GM21515 (cell line): ENCODE results near the gene ICE2.
A peak's percentile ranks its signal among the peaks of the same experiment; 100 is the strongest.

ENCODE experiments used
- ATAC-seq: cut with Tn5 transposase; IDR thresholded peaks from one replicate; pipeline ENCODE4 v1.9.1; 2021; ENCODE audit not compliant: unreplicated experiment

Gene ICE2

DNA sequence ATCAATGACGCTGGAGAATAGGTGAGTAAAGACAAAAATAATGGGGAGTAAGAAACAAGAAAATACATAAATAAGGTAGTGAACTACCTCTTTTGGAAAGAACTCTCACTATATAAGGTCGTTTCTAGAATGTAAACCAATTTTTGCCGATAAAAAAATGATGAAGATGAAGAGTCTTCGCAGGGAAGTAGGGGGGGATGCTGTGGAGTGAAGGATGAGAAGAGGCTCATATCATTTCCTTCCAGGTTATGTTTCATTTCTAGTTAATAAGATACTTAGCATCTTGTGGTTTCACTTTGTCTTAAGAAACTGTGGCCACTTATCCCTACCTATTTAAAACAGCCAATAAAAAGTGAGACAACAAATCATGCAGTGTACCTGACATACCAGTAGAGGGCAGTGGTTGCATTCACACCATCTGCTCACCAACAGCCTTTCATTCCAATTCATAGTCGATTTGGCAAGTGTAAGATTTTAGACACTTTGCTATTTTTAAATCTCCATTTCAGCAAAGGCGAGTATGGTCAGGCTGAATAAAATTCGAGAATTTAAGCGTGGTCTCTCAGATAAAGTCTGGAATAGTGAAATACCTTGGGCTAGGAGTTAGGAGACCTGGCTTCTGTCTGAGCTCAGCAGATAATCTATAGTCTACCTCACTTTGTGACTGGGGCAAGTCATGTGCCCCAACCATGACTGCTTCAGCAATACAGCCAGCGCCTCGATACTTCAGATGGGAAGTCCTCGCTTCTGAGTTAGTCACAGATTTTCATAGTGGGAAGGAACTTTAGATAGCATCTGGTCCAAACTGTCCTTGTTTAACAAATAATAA, 28.9 kb upstream of the ICE2 start:
- peak; percentile 90 for ATAC-seq

DNA sequence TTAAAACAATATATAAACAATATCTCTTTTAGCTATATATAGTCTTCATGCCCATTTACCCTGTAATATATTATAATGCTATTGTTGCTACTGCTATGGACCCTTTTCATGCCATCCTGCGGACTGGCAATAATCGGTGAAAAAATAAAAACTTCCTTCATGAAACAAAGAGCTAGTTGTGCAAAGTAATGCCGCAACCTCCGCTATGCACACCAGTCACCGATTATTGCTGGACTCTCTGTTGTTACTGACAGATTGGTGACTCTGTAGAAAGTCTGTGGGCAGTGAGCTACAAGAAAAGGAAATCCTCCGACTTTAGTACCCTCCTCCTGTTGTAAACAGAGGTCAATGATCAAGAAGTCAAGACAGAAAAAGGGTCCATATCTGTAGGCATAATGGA, 17.9 kb upstream of the ICE2 start:
- ATAC-seq: no peak

DNA sequence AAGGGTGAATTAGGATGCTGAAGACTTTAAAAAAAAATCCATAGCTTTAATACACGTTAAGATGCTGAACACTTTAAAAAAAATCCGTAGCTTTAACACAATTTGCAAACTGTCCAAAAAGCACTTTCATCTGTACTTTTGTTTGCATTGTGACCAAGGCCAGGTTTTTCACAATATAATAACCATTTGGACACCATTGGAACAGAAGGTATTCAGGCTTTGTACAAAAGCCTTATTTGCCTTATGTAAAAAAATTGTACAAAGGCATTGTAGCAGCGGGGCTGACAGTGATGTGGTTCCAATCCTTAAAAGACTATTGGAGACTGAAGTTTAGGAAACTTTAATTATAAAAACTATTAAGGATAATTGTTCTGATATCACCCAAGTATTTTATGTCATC, 15.2 kb upstream of the ICE2 start:
- no peak for ATAC-seq

DNA sequence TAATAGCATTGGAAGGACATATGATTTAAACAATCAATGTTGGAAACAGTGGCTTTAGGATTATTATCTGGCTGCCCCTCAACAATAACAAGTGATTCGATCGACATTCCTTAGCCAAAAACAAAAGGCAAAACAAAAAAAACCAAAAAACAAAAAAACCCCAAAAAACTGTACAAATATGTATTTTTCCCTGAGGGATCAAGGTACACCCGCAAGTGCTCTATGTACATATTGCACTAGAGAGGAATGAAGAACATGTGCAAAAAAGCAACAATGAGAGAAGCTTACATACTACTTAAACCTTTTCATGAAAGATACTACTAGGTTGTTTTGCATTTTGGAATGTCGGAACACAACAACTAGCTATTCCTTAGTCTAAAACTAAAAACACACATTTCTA, 14.2 kb upstream of the ICE2 start:
- ATAC-seq: no peak

DNA sequence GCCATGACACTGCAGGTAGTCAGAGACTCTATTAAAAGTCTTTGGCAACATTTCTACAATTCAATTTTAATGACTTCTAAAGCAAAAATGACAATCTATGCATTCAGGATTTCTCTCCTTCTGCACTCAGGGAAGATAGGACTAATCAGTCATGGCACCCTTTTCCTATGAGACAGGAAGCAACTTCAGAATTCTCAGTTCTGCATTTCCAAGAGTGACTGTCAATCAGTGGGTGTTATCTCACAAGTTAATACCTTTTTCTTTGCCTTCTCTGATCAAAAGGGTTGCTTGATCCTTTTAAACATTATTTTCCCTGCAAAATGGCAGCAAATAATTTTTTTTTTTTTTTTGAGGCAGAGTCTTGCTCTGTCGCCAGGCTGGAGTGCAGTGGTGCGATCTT, 7.8 kb upstream of the ICE2 start:
- no peak for ATAC-seq

DNA sequence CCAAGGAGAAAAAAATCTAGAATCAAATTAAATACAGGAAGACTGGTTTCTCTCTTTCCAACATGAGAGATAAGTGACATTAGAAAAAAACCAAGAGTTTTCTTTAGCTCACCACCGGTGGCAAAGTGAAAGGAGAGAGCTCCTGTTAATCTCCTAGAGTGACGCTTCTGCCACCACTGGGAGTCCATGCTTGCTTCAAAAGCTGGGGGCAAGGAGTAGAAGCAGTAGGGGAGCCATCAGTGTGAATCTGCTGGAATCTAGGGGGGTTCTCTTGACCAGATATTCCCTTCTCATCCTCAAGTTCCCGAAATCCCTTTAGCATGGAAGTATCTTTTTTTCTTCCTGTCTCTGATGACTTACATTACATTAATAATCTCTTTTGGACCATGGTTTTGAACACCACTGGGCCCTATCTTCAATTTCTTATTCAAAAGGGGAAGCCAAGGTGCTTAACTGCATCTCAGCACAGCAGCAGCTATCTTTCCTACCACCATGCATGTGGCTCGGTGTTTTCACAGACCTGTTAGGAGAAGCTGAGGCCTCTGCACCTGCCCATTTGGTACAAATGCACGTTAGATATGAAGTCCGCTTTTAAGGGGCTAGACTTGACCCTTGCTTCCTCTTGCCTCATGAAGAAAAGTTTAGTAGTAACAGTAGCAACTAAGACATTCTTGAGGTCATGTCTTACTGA, 6.6 kb upstream of the ICE2 start:
- ATAC-seq: no peak

DNA sequence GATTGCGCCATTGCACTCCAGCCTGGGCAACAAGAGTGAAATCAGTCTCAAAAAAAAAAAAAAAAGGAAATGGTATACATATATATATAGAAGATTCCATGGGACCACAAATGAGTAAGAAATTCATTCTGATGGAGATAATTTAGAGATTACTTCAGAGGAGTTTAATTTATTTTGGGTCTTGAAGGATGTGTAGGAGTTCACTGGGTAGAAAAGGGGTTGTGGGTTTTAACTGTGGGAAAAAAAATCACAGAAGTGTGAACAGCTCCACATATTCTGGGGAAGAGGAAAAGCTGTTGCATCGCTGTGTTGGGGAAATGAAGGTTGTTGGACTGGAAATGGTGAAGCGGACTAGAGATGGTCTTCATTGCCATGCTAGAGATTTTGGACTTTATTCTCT, 4.1 kb upstream of the ICE2 start:
- no peak for ATAC-seq

DNA sequence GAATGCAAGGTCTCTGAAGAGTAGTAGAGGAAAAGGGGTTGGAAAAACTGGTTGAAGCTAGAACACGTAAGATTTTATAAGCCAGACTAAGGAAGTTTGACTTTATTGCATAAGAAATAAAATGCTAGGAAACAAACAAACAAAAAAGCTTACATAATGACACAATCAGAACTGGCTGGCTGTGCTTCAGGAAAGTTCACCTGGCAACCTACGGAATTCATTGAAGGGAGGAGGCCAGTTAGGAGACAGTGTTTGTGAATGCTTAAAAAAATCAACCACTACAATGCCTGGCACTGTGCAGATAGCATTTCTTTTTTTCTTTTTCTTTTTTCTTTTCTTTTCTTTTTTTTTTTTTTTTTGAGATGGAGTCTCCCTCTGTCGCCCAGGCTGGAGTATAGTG, 1.9 kb upstream of the ICE2 start:
- ATAC-seq: no peak

DNA sequence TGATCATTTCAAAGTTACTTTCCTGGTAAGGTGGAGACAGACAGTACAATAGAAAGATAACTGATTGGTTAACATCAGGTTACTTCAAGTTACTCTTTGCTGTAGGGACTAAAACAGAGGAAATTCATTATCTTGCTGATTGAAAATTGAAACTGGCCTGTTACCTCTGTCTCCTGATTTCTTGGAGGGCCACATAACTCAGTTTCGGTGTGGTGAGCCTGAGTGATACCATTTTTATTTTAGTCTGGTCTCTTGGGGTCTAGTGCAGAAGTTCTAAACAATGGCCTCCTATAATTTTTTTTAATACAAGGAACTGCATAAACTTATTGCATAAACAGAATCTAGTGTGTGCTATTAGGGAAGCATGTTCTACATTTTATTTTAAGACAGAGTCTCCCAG, 1.2 kb upstream of the ICE2 start:
- ATAC-seq: no peak

DNA sequence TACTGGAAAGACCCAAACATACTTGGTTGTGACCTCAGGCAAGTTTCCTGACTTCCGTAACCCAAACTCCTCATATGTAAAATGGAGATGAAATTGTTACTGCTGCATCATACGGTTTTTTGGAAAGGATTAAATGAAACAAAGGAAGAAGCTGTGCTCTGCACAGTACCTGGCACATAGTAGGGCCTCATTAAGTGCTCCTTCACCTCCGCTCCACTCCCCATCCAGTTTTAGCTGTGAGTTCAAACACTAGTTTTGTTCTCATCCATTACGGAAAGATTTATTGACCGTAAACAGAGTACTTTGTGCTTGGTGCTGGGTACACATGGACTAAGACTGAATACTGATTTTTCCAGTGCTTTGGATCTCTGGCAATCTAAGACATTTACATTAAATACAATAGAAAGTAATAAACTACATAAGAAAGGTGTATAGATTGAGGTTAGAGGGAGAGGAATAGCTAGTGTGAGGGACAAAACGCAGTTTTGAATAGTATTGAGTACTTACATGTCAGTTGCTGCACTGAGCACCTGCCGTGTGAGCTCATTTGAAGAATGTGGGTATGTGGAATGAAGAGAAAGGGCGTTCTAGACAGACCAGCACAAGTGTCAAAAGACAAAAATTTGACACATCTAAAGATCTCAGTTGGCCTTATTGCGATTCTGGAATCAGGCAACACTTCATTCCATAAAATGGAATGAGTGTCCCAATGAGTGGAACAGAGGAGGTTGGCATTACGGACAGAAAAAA, 594 bp upstream of the ICE2 start:
- ATAC-seq: peak; percentile 12

DNA sequence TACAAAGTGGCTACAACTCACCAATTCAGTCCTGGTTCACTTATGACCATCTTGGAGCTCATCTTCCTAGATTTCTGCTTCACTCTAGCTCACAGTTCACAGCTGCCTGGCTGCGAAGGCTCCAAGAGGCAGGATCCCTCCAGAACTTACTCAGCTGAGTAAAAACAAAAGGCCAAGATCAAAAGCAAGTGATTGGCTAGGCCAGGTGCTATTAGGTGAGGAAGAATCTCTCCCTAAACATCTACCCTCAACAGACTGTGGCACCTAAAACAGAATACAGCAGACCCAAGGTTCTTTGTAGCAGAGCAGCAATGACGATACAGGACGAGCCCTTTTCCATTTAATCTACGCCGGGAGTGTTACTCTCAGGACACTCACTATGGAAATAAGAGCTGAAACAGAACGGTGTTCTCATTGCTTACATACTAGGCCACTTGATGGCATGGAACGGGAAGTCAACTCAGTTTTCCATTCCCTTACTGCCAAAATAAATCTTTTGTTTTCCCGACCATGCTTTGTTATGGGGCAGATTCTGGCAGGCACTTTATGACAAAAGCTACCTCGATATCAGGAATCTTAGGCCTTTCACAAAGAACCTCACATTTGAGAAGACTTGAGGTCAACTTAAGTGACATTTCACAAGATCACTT, 901 bp downstream of the ICE2 start:
- ATAC-seq: no peak

DNA sequence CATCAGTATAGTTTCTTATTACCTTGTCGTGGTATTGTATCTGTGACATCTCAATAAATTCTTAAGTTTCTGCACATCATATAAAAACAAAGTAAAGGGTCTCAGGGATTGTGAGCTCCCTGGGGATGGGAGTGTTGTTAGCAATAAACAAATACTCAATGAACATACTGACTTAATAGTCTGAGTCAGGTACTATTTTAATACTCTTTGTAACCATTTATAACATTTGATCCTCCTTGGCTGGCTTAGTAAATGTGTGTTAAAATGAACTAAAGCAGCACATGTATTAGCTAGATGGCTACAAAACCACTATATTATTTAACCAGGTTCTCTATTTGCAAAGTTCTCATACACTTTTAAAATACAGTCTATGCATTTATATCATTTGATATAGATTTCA, 1.8 kb downstream of the ICE2 start:
- ATAC-seq: no peak

DNA sequence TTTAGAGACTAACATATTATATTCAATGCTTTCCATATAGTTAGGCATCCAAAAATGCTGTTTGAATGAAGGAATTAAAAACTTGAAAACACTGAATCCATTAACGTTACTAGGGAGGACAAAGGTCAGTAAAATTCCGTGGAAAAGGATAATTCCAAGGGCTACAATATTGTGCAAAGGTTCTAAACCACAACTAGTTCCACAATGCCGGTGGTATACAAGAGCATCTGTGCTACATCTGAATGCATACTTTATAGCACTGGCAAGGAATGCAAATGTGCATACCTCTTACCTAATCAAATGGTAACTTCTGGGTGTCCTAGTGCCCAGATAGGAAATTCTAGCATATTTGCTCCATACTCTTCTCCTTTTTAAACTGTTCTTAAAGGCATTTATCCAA, 2.2 kb downstream of the ICE2 start:
- ATAC-seq: no peak

DNA sequence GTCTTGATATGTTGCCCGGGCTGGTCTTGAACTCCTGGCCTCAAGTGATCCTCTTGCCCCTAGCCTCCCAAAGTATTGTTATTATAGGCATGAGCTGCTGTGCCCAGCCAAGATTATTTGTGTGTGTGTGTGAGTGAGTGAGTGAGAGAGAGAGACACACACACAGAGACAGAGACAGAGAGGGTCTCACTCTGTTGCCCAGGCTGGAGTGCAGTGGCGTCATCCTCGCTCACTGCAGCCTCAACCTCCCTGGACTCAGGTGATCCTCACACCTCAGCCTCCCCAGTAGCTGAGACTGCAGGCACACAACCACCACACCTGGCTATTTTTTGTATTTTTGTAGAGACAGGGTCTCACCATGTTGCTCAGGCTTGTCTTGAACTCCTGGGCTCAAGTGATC, 5.8 kb downstream of the ICE2 start:
- ATAC-seq: no peak

DNA sequence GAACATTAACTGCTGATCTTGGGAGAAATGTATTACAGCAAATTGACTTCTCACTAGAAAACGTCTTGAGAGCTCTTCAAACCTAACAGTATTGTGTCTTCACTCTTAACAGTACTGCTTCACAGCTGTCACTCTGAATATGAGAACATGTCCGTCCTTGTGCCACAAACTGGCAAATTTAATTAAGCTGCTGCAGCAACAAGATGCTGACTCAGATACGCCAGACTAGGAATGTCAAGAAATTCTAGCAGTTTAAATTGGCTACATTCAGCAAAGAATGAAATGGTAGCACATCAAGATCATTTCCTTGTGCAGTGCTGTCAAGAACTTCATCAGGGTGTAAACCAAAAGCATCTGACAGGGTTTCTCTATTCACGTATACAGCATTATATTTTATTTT, 7.6 kb downstream of the ICE2 start:
- no peak for ATAC-seq

DNA sequence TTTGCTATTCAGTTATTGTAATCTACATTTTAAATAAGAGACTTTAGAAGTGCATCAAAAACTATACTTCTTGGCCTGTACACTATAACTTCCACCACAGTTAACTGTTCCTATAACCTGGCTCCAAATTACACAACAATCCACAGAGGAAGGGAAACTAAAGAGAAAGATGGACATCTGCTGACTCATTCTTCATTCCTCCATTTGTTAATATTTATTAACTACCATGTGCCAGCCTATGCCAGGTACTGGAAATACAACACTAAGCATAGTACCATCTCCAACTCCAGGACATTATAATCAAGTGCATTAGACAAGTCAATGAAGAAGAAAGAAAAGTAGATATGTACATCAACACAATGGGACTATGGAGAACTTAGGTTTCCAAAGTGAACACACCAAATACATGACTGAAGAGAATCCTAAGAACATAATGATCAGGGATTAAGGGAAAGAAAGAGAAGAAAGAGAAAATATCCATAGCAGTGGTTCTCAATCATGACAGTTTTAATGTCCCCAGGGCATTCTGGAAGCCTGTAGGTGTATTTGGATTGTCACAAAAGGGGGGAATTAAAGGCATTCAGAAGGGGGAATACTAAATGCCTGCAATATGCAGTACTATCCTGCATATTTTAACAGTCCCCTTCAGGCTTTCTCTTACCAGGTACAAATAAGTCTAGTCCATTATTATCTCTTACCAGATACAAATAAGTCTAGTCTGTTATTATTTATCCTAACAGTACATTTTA, 8.9 kb downstream of the ICE2 start:
- no peak for ATAC-seq

DNA sequence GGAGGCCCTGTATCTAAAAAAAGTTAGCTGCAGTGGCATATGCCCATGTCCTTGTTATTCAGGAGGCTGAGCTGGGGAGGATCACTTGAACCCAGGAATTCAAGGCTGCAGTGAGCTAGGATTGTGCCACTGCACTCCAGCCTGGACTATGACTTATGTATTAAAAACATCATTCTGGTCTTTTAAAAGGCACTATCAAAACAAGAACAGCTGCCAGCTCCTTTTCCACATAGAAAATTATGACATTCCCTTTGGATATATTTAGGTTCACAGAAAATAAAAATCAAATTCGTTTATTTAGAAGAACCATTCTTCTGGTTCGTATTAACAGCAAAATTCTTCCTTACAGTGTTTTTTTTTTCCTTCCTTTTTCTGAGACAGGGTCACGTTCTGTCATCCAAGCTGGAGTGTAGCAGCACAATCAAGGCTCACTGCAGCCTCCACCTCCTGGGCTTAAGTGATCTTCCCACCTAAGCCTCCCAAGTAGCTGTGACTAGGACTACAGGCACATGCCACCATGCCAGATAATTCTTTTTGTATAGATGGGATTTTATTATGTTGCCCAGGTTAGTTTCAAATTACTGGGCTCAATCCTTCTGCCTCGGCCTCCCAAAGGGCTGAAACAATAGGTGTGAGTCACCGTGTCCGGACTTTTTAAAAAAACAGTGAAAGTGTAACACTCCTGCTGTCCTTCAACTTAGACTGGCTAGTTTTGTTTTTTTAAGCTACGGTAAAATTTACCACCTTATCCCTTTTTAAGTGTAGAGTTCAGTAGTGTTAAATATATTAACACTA, 13.9 kb downstream of the ICE2 start:
- ATAC-seq: no peak

DNA sequence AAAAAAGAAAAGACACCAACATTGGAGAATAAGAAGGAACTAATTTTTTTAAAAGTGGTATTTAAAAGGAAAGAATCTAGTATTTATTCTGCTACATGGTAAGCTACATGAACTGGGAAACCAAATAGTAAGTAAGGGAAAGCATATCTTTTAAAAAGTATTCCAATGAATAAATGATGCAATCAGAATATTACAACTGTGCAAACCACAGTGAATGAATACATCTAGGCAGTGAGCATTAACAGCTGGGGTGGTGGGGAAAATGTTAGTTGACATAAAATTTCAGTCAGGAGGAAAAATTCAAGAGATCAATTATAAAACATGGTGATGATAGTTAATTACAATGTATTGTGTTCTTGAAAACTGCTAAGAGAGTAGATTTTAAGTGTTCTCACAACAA, 16.9 kb downstream of the ICE2 start:
- no peak for ATAC-seq

DNA sequence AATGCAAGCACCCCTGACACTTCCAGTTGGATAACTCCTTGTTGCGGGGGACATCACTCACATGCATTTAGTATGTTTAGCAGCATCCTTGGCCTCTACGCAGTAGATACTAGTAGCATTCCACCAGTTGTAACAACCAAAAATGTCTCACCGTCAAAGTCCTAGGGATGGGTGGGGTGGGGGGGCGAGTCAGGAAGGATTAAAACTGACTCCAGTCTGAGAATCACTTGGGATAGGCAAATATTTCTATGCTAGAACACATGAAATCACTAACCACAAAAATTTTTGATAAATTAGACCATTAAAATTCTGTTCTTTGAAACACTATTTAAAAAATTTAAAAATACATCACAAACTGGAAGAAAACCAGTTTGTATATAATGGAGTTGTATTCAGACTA, 18.0 kb downstream of the ICE2 start:
- no peak for ATAC-seq

DNA sequence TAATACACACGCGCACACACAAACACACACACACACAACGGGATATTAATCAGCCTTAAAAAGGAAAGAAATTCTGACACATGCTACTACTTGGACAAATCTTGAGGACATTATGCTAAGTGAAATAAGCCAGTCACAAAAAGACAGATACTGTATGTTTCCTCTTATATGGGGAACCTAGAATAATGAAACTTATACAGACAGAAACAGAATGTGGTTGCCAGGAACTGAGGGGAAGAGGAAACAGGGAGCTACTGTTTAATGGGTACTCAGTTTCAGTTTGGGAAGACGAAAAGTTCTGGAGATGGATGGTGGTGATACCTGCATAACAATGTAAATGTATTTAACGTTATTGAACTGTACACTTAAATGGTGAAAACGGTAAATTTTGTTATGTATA, 20.2 kb downstream of the ICE2 start:
- no peak for ATAC-seq
